ENCODE measurements around the gene GALNT18. TPM values are rescaled to one million over a fixed set of nuclear protein-coding genes. Genes with fewer than 3 reads are reported as not detected.

The GALNT18 gene
- total and polyA plus RNA-seq, 4 donors: 9.8 to 20.1 (median 12.8) TPM

DNA sequence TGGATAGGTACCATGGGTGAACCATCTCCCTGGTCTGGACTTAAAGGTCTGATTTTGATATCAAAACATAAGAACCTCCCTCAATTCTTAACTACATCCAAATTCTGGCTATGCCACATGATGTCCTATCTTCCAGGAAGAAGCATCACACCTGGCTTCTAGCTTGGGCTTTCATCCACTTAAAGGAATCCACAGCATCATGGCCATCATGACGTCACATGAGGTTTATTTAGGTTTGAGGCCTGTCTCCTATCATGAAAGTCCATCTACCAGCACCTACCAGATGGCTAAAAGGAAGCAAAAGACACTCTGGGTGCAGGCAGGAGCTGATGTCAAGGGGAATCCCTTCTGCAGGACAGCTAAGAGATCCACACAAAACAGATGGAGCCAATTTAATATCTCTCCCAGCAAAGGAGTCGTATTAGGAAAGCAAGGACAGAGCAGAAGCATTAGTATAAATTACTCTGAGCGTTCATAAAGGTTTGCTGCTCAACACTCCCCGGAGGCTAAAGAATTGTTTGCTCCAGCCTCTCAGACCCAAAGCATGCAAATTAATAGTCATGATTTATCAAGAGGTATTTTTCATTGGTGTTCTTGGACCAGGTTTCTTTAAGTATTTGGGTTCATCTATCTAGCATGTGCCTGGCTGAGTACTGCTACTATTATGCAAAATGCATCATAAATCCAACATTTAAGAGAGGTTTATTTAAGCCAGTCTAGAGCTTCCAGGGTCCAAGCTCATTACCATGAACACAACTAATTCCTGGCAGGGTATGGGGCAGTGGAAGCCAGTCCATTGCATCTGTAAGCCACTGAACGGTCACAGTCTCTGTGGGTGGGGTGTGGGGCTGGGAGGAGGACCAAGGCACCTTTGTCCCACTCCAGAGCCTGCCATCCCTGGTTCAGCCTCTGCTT is 47.2 kb downstream of the GALNT18 start:
- no peak overlapping the region for H3K4me3 ChIP-seq (ENCODE audit: low read depth, low read length)
- peak in 1 of 6 donors; percentile 83 for DNase-seq (ENCODE audit: low read depth in 4 of 6, low spot score in 6 of 6)
- H3K9me3 ChIP-seq (ENCODE audit: control insufficient read depth, insufficient read depth, low read length): no peaks in the 10 kb centered on the region
- no CpG with 5 or more reads among the region's 5 CpGs for WGBS (ENCODE audit: insufficient coverage)
- H3K27me3 ChIP-seq (ENCODE audit: control insufficient read depth, insufficient read depth, low read length): no peaks in the 10 kb centered on the region
- no peaks in the 10 kb centered on the region for H3K36me3 ChIP-seq (ENCODE audit: control insufficient read depth, insufficient read depth, low read length)
- no peak overlapping the region for H3K27ac ChIP-seq (ENCODE audit: low read depth, low read length)
- H3K4me1 ChIP-seq (ENCODE audit: control insufficient read depth, insufficient read depth, low read length): peaks cover 31% of the 10 kb centered on the region

DNA sequence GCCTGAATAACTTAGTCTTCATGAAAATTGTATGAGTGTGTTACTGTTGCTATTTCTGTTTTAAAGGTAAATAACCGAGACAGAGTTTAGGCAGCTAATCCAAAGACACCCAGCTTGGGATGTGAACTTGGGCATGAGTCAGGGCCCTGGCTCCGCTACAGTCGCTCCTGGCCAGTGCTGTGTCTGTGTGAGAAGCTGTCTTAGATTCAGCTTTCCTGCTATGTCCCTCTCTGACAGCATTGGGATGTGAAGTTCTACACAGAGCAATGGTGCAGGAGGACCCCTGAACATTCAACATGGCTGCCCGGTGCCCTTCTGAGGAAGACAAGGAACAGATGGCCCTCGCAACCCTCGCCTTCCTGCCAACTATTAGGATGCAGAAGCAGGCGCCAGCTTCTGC is 49.4 kb downstream of the GALNT18 start:
- WGBS (ENCODE audit: insufficient coverage): 97% methylated on average over 7 of the region's 7 CpGs
- DNase-seq (ENCODE audit: low read depth in 4 of 6, low spot score in 6 of 6): no peak
- peaks cover 17% of the 10 kb centered on the region for H3K4me1 ChIP-seq (ENCODE audit: control insufficient read depth, insufficient read depth, low read length)
- no peaks in the 10 kb centered on the region for H3K36me3 ChIP-seq (ENCODE audit: control insufficient read depth, insufficient read depth, low read length)
- no peak overlapping the region for H3K4me3 ChIP-seq (ENCODE audit: low read depth, low read length)
- H3K27ac ChIP-seq (ENCODE audit: low read depth, low read length): no peak overlapping the region
- H3K27me3 ChIP-seq (ENCODE audit: control insufficient read depth, insufficient read depth, low read length): no peaks in the 10 kb centered on the region
- H3K9me3 ChIP-seq (ENCODE audit: control insufficient read depth, insufficient read depth, low read length): no peaks in the 10 kb centered on the region

DNA sequence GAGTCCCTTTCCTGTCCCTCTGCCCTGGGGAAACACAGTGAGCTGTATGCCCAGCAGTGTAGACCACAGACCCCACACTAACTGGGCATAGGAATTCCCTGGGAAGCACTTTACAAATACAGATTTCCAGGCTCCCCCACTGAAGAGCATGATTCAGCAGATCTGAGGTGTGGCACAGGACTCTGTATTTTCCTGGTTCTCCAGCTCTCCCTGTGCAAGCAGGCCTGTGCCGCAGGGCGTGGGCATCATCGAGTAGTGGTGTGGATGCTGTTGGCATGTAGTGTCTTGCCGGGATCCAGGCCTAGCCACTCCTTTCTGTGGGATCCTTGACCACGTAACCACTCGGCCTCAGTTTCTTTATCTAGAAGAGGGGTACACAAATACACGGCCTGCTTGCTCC is 49.9 kb downstream of the GALNT18 start:
- Histone ChIP-seq H3K36me3 (ENCODE audit: control insufficient read depth, insufficient read depth, low read length) (no peaks in the 10 kb centered on the region), H3K27me3 (ENCODE audit: control insufficient read depth, insufficient read depth, low read length) (no peaks in the 10 kb centered on the region), H3K4me3 (ENCODE audit: low read depth, low read length) (no peak overlapping the region), H3K27ac (ENCODE audit: low read depth, low read length) (no peak overlapping the region), H3K9me3 (ENCODE audit: control insufficient read depth, insufficient read depth, low read length) (no peaks in the 10 kb centered on the region), H3K4me1 (ENCODE audit: control insufficient read depth, insufficient read depth, low read length) (peaks cover 12% of the 10 kb centered on the region)
- 100% methylated on average over 4 of the region's 7 CpGs for whole genome bisulfite sequencing (ENCODE audit: insufficient coverage)
- no peak for DNase-seq (ENCODE audit: low read depth in 4 of 6, low spot score in 6 of 6)

DNA sequence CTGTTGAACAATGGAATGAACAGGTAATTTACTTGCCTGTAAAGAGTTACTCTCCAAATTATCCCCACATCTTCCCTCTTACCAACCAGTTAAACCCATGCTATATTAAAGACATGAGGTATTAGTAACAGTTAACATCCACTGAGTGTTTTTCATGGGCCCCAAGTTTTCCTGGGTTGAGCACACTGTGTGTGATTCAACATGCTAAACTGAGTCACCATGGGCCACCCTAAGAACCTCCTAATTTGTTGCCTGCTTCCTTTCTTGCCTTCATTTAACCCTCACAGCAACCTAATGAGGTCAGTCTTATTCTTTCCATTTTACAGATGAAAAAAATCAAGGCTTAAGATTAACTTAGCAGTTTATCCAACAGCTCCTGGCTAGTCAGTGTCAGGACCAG is 51.0 kb downstream of the GALNT18 start:
- H3K4me1 ChIP-seq (ENCODE audit: control insufficient read depth, insufficient read depth, low read length): peaks cover 10% of the 10 kb centered on the region
- no peak overlapping the region for H3K4me3 ChIP-seq (ENCODE audit: low read depth, low read length)
- H3K36me3 ChIP-seq (ENCODE audit: control insufficient read depth, insufficient read depth, low read length): no peaks in the 10 kb centered on the region
- DNase-seq (ENCODE audit: low read depth in 4 of 6, low spot score in 6 of 6): no peak
- H3K27me3 ChIP-seq (ENCODE audit: control insufficient read depth, insufficient read depth, low read length): no peaks in the 10 kb centered on the region
- H3K9me3 ChIP-seq (ENCODE audit: control insufficient read depth, insufficient read depth, low read length): no peaks in the 10 kb centered on the region
- no peak overlapping the region for H3K27ac ChIP-seq (ENCODE audit: low read depth, low read length)

DNA sequence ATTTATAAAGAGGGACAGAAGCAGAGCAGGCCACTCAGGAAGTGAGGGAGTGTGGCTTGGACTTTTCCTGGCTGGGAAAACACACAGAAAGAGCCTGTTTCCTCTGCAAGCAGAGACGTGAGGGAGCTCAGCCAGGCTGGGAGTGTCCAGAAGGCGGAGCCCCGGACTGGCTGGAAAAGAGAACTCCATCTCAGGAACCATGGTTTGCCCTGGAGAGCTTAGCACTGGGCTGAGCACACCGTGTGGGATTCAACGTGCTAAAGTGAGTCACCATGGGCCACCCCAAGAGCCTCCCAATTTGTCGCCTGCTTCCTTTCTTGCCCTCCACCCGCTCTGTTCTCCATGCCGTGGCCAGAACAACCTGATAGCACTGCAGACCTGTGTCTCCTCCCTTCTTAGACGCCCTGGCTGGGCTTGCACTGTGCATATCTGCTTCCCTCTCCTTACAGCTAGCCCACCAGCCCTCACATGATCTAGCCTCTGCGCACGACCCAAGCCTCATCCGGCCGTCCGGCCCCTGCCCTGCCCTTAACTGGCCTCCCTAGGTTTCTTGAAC is 51.8 kb downstream of the GALNT18 start:
- Histone ChIP-seq H3K36me3 (ENCODE audit: control insufficient read depth, insufficient read depth, low read length) (no peaks in the 10 kb centered on the region), H3K4me1 (ENCODE audit: control insufficient read depth, insufficient read depth, low read length) (peaks cover 6% of the 10 kb centered on the region), H3K9me3 (ENCODE audit: control insufficient read depth, insufficient read depth, low read length) (no peaks in the 10 kb centered on the region), H3K27me3 (ENCODE audit: control insufficient read depth, insufficient read depth, low read length) (no peaks in the 10 kb centered on the region), H3K27ac (ENCODE audit: low read depth, low read length) (peak overlapping the region; percentile 29), H3K4me3 (ENCODE audit: low read depth, low read length) (no peak overlapping the region)
- no peak for DNase-seq (ENCODE audit: low read depth in 4 of 6, low spot score in 6 of 6)
- 80% methylated on average over 14 of the region's 14 CpGs for WGBS (ENCODE audit: insufficient coverage)

DNA sequence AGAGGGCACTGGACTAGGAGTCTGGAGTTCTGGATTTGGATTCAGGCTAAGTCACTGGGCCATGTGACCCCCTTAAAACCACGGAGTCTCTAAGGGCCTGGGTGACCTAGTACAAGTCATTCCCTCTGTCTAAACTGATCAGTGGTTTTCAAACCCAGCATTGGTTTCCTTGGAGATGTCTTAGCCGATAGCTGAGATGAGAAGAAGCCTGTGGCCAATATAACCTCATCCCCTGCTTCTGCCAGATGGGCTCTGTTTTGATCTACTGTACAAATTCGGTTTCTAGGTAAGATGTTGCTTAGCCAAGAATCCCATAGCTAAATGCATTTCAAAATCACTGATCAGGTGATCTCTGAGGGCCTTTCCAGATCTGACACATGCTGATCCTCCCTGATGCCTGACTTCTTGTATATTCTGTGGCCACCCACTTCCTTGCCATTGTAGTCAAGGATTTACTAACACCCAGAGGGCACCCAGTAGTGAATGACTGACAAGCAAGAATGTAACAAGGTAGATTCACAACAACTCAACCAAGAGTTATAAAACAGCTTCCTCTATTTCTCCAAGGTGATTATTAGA is 53.1 kb downstream of the GALNT18 start:
- Histone ChIP-seq H3K27me3 (ENCODE audit: control insufficient read depth, insufficient read depth, low read length) (no peaks in the 10 kb centered on the region), H3K36me3 (ENCODE audit: control insufficient read depth, insufficient read depth, low read length) (no peaks in the 10 kb centered on the region), H3K4me3 (ENCODE audit: low read depth, low read length) (no peak overlapping the region), H3K27ac (ENCODE audit: low read depth, low read length) (no peak overlapping the region), H3K4me1 (ENCODE audit: control insufficient read depth, insufficient read depth, low read length) (peaks cover 5% of the 10 kb centered on the region), H3K9me3 (ENCODE audit: control insufficient read depth, insufficient read depth, low read length) (no peaks in the 10 kb centered on the region)
- DNase-seq (ENCODE audit: low read depth in 4 of 6, low spot score in 6 of 6): no peak
- WGBS (ENCODE audit: insufficient coverage): 93% methylated on average over 2 of the region's 3 CpGs

DNA sequence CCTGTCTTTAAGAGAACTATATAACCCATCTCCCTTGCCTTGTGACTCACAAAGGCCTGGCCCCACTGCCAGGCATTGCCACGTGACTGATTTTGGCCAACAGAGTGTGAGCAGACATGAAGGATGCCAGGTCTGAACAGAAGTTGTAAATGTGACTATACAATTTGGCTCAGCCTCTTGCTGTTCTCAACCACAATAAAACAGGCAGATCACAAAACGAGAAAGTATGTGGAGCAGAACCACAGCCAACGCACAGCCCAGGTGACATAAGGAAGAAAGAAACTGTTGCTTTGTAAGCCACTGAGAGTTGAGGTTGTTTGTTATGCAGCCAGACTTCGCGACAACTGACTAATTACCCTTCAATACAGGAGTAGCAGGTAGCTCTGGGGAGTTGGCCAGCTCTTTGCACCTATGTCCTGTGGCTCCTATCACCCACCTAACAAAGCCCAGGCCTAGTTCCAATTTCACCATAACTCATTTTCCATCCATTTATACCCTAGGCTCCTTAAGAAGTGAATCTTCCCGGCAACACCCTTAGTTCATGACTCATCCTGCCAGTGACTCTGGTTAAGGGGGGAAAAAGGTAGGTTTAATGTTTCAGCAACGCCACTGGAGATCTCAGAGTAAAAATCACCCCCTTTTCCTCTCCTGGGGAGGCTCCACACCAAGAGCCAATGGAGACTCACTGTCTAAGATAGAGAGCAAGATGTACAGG is 53.7 kb downstream of the GALNT18 start:
- peak in 2 of 6 donors; percentile 30 to 64 for DNase-seq (ENCODE audit: low read depth in 4 of 6, low spot score in 6 of 6)
- peaks cover 11% of the 10 kb centered on the region for H3K4me1 ChIP-seq (ENCODE audit: control insufficient read depth, insufficient read depth, low read length)
- H3K36me3 ChIP-seq (ENCODE audit: control insufficient read depth, insufficient read depth, low read length): no peaks in the 10 kb centered on the region
- no peaks in the 10 kb centered on the region for H3K9me3 ChIP-seq (ENCODE audit: control insufficient read depth, insufficient read depth, low read length)
- H3K4me3 ChIP-seq (ENCODE audit: low read depth, low read length): no peak overlapping the region
- WGBS (ENCODE audit: insufficient coverage): 80% methylated on average over 1 of the region's 7 CpGs
- no peaks in the 10 kb centered on the region for H3K27me3 ChIP-seq (ENCODE audit: control insufficient read depth, insufficient read depth, low read length)
- H3K27ac ChIP-seq (ENCODE audit: low read depth, low read length): no peak overlapping the region

DNA sequence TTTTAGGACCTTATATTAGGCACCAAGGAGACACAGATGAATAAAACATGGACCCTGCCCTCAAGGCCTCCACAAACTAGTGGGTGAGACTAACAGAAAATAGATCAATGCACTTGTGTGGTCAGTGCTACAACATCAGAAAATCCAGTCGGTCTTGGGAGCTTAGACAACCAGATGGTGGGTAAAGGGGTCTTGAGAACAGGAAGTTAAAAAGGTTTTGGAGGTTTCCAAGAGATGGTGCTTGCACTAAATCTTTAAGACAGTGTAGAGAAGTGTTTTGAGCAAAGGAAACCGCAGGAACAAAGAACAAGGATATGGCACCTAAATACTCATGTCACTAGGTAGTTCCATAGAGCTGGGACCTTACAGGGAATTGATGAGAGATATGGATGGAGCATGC is 56.2 kb downstream of the GALNT18 start:
- Histone ChIP-seq H3K4me3 (ENCODE audit: low read depth, low read length) (no peak overlapping the region), H3K36me3 (ENCODE audit: control insufficient read depth, insufficient read depth, low read length) (no peaks in the 10 kb centered on the region), H3K9me3 (ENCODE audit: control insufficient read depth, insufficient read depth, low read length) (no peaks in the 10 kb centered on the region), H3K27ac (ENCODE audit: low read depth, low read length) (no peak overlapping the region), H3K27me3 (ENCODE audit: control insufficient read depth, insufficient read depth, low read length) (no peaks in the 10 kb centered on the region), H3K4me1 (ENCODE audit: control insufficient read depth, insufficient read depth, low read length) (peaks cover 14% of the 10 kb centered on the region)
- no peak for DNase-seq (ENCODE audit: low read depth in 4 of 6, low spot score in 6 of 6)
- WGBS (ENCODE audit: insufficient coverage): 67% methylated on average over 1 of the region's 2 CpGs

DNA sequence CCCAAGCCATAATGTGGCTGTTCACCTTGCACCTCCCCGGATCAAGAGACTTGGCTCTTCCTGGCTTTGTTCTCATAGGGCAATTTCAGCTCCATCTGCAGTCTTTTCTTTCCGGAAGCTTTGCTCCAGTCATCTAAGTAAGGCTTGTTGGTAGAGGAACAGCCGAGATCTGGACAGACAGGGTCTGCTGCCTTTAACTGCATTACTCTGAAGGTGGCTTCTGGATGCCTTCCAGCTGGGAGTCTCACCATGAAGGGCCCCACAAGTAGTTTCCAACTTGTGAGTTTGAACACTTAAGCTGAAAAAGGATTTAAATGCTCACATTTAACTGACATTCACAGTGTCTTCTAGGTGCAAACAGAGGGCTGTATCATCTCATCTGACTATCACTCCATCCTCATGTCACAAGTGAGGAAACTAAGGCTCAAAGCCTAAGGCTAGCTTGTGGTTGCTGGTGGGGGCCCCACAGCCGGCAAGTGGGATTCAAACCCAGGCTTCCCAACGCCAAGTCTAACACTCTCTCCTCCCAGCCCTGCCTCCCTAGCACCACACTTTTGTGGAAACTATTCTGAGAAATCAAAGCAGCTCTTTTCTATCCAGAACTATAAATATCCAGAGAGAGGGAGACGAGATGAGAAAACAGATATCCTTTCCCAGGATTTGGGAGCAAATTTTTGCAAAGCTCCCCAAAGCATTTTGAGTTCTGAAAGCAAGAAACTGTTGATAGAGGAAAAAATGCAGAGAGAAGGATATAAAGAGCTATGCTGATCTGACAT is 58.4 kb downstream of the GALNT18 start:
- 64% methylated on average over 5 of the region's 6 CpGs for WGBS (ENCODE audit: insufficient coverage)
- Histone ChIP-seq H3K9me3 (ENCODE audit: control insufficient read depth, insufficient read depth, low read length) (no peaks in the 10 kb centered on the region), H3K4me3 (ENCODE audit: low read depth, low read length) (no peak overlapping the region), H3K4me1 (ENCODE audit: control insufficient read depth, insufficient read depth, low read length) (peaks cover 13% of the 10 kb centered on the region), H3K27ac (ENCODE audit: low read depth, low read length) (no peak overlapping the region), H3K27me3 (ENCODE audit: control insufficient read depth, insufficient read depth, low read length) (no peaks in the 10 kb centered on the region), H3K36me3 (ENCODE audit: control insufficient read depth, insufficient read depth, low read length) (no peaks in the 10 kb centered on the region)
- peak in 1 of 6 donors; percentile 63 for DNase-seq (ENCODE audit: low read depth in 4 of 6, low spot score in 6 of 6)

Data from spinal cord (tissue), 10 donors.